Measurements from ENCODE around the gene C9orf50. TPM values are rescaled to one million over a fixed set of nuclear protein-coding genes. Genes with fewer than 3 reads are reported as not detected.

The C9orf50 gene
- total RNA-seq, 1 experiment from 2014 or later, result not detected

GRCh38 chr9:129567329-129567728 lies 53.6 kb downstream of the C9orf50 start:
- Histone ChIP-seq H4K20me1 (ENCODE audit: control insufficient read depth, insufficient read depth, insufficient read length) (no peaks in the 10 kb centered on the region), H2AK5ac (ENCODE audit: insufficient read length, low read length) (no peak overlapping the region), H4K91ac (ENCODE audit: insufficient read length, low read depth, low read length) (no peak overlapping the region), H3K23ac (ENCODE audit: insufficient read length, low read depth, low read length) (no peak overlapping the region), H3K14ac (ENCODE audit: insufficient read depth, low read length) (no peak overlapping the region), H3K4me1 (ENCODE audit: insufficient read depth, low read length) (peaks cover under 1% of the 10 kb centered on the region; the same call in 1 of the 2 replicates), H3K18ac (ENCODE audit: insufficient read length, low read depth, low read length) (no peak overlapping the region), H2AFZ (ENCODE audit: low read length) (no peak overlapping the region), H4K8ac (replicated peaks; ENCODE audit: insufficient read length, low read depth, low read length) (no peak overlapping the region), H2BK15ac (ENCODE audit: low read depth, low read length) (no peak overlapping the region), H3K27me3 (ENCODE audit: insufficient read depth, low read length) (no peaks in the 10 kb centered on the region), H2BK5ac (ENCODE audit: insufficient read length, low read length) (no peak overlapping the region), H3K56ac (ENCODE audit: insufficient read length, low read depth, low read length) (no peak overlapping the region), H3K79me1 (ENCODE audit: insufficient read depth, low read depth, low read length, poor library complexity, severe bottlenecking) (no peaks in the 10 kb centered on the region), H3K79me2 (ENCODE audit: insufficient read depth, low read length) (no peaks in the 10 kb centered on the region), H2BK12ac (ENCODE audit: insufficient read length, low read depth, low read length) (no peak overlapping the region), H3K9ac (ENCODE audit: extremely low read depth, insufficient read length, low read length) (no peak overlapping the region), H3K4ac (ENCODE audit: low read depth, low read length) (no peak overlapping the region), H3K23me2 (ENCODE audit: insufficient read length, low read depth, low read length, poor library complexity, severe bottlenecking) (peaks cover 4% of the 10 kb centered on the region), H4K5ac (ENCODE audit: insufficient read length, low read depth, low read length) (no peak overlapping the region), H2BK20ac (ENCODE audit: low read depth, low read length, poor library complexity, severe bottlenecking) (no peak overlapping the region), H3K27ac (ENCODE audit: insufficient read length, low read depth, low read length) (no peak overlapping the region), H3T11ph (ENCODE audit: low read length) (no peak overlapping the region), H3K9me3 (ENCODE audit: control insufficient read depth, low read depth, low read length) (no peaks in the 10 kb centered on the region), H3K4me2 (ENCODE audit: insufficient read depth, insufficient read length, low read length) (no peak overlapping the region), H2BK120ac (ENCODE audit: low read depth, low read length, poor library complexity, severe bottlenecking) (no peak overlapping the region)
- TF ChIP-seq CTCF (conservative IDR thresholded peaks at IDR 0.05), result no peak
- peak overlapping the region; percentile 67 to 89; a peak in 2 of 5 replicates for H3K4me3 Mint-ChIP-seq
- H3K27ac Mint-ChIP-seq, result no peak overlapping the region
- H3K27me3 Mint-ChIP-seq (ENCODE audit: low read depth), result peaks cover 13% of the 10 kb centered on the region
- no peaks in the 10 kb centered on the region; a peak in 1 of 7 replicates for H3K36me3 Mint-ChIP-seq (ENCODE audit: insufficient read depth in 1 of 3, low read depth in 3 of 3)
- no CpG with 5 or more reads among the region's 10 CpGs for WGBS (ENCODE audit: extremely low coverage, insufficient read length, low lambda C conversion rate)
- DNase-seq, result no peak
- H3K9me3 Mint-ChIP-seq, result no peaks in the 10 kb centered on the region
- H3K4me1 Mint-ChIP-seq, result peaks cover 34 to 39% of the 10 kb centered on the region in 2 experiments

Data from H9 (cell line).